ENCODE measurements around the gene SEMA5A. TPM values are rescaled to one million over a fixed set of nuclear protein-coding genes. Genes with fewer than 3 reads are reported as not detected.

The SEMA5A gene
- polyA plus RNA-seq, 1 of the 3 experiments (the other 2 are of a cell fraction), result 0.58 TPM

GRCh38 chr5:9502050-9502834, 43.6 kb downstream of the SEMA5A start:
- DNase-seq, result no peak
- Histone ChIP-seq H3K9me3 (no peaks in the 10 kb centered on the region), H3K27me3 (ENCODE audit: insufficient read depth) (no peaks in the 10 kb centered on the region), H3K27ac (ENCODE audit: low read depth in 2 of 2, low read length in 1 of 2) (no peak overlapping the region), H3K4me1 (ENCODE audit: control insufficient read depth in 1 of 2, insufficient read depth in 2 of 2, low read depth in 1 of 2, low read length in 1 of 2) (peaks cover 0 to 4% of the 10 kb centered on the region in 2 experiments; a peak in 1 of 4 replicates), H3K36me3 (replicated peaks in 1 of 2; ENCODE audit: control insufficient read depth in 1 of 2, insufficient read depth in 2 of 2, low read length in 1 of 2) (no peaks in the 10 kb centered on the region), H3F3A (replicated peaks; ENCODE audit: insufficient read depth) (no peaks in the 10 kb centered on the region), H3K9me2 (no peaks in the 10 kb centered on the region), H3K4me2 (no peak overlapping the region), H2AFZ (ENCODE audit: low read depth) (no peak overlapping the region), H4K20me1 (ENCODE audit: insufficient read depth) (no peaks in the 10 kb centered on the region), H3K79me2 (ENCODE audit: insufficient read depth) (no peaks in the 10 kb centered on the region), H3K4me3 (ENCODE audit: low read depth in 2 of 2, low read length in 1 of 2) (no peak overlapping the region), H3K9ac (no peak overlapping the region)
- CTCF ChIA-PET, result interaction anchor here (0.8 kb wide), 1 partner anchor 21 kb away, joined by 3 read pairs; no protein-coding TSS in a partner anchor
- 84% methylated on average over 4 of the region's 4 CpGs for WGBS (ENCODE audit: low lambda C conversion rate)
- TF ChIP-seq POLR2AphosphoS5 (IDR thresholded peaks at IDR 0.05; ENCODE audit: low read depth, low read length) (no peak), EP300 (IDR thresholded peaks at IDR 0.05; ENCODE audit: borderline replicate concordance in 1 of 2, low read depth in 1 of 2, low read length in 1 of 2) (no peak), TCF12 (IDR thresholded peaks at IDR 0.05) (no peak), FOXJ3 (CRISPR knock-in tag; IDR thresholded peaks at IDR 0.05) (no peak), EZH2phosphoT487 (IDR thresholded peaks at IDR 0.05; ENCODE audit: borderline replicate concordance, low read depth) (no peak), JUND (IDR thresholded peaks at IDR 0.05) (no peak), SIN3A (IDR thresholded peaks at IDR 0.05; ENCODE audit: borderline replicate concordance, low read depth, low read length) (no peak), RAD21 (IDR thresholded peaks at IDR 0.05; ENCODE audit: low read length) (no peak), MXI1 (IDR thresholded peaks at IDR 0.05; ENCODE audit: low read depth, low read length) (no peak), YY1 (IDR thresholded peaks at IDR 0.05; ENCODE audit: low read depth) (no peak), MAX (IDR thresholded peaks at IDR 0.05; ENCODE audit: low read depth) (no peak), TAF1 (IDR thresholded peaks at IDR 0.05; ENCODE audit: borderline replicate concordance, low read depth, low read length) (no peak), NRF1 (IDR thresholded peaks at IDR 0.05; ENCODE audit: low read depth, low read length) (no peak), RFX5 (IDR thresholded peaks at IDR 0.05; ENCODE audit: low read length) (no peak)
- TF ChIP-seq, protein P1, sequence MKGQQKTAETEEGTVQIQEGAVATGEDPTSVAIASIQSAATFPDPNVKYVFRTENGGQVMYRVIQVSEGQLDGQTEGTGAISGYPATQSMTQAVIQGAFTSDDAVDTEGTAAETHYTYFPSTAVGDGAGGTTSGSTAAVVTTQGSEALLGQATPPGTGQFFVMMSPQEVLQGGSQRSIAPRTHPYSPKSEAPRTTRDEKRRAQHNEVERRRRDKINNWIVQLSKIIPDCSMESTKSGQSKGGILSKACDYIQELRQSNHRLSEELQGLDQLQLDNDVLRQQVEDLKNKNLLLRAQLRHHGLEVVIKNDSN (IDR thresholded peaks at IDR 0.05; ENCODE audit: borderline replicate concordance, low read depth), result no peak
- POLR2A ChIA-PET, result interaction anchor here (0.7 kb wide), 1 partner anchor 352 kb away, joined by 3 read pairs; no protein-coding TSS in a partner anchor

GRCh38 chr5:9500625-9501024, 45.2 kb downstream of the SEMA5A start:
- Histone ChIP-seq H3K4me2 (no peak overlapping the region), H3K79me2 (ENCODE audit: insufficient read depth) (no peaks in the 10 kb centered on the region), H3K27me3 (ENCODE audit: insufficient read depth) (no peaks in the 10 kb centered on the region), H3F3A (replicated peaks; ENCODE audit: insufficient read depth) (no peaks in the 10 kb centered on the region), H3K9ac (no peak overlapping the region), H2AFZ (ENCODE audit: low read depth) (no peak overlapping the region), H3K4me3 (ENCODE audit: low read depth in 2 of 2, low read length in 1 of 2) (no peak overlapping the region), H3K9me3 (no peaks in the 10 kb centered on the region), H4K20me1 (ENCODE audit: insufficient read depth) (no peaks in the 10 kb centered on the region), H3K27ac (ENCODE audit: low read depth in 2 of 2, low read length in 1 of 2) (no peak overlapping the region), H3K9me2 (no peaks in the 10 kb centered on the region), H3K36me3 (replicated peaks in 1 of 2; ENCODE audit: control insufficient read depth in 1 of 2, insufficient read depth in 2 of 2, low read length in 1 of 2) (no peaks in the 10 kb centered on the region), H3K4me1 (ENCODE audit: control insufficient read depth in 1 of 2, insufficient read depth in 2 of 2, low read depth in 1 of 2, low read length in 1 of 2) (peaks cover 0 to 4% of the 10 kb centered on the region in 2 experiments; a peak in 1 of 4 replicates)
- no peak for DNase-seq
- WGBS (ENCODE audit: low lambda C conversion rate), result 60% methylated on average over 2 of the region's 2 CpGs
- CTCF ChIA-PET, result interaction anchor here (1.0 to 1.3 kb wide), 3 partner anchors 11 to 37 kb away, joined by 3 to 6 read pairs (median 4); no protein-coding TSS in a partner anchor
- POLR2A ChIA-PET, result no interaction called here
- TF ChIP-seq JUND (IDR thresholded peaks at IDR 0.05), result no peak
